Femur (tissue), 1 donor: Measurements from ENCODE around the gene LIMCH1.
"Not testable (repeated sequence)": the region's sequence is repeated elsewhere in the genome, so short reads cannot be mapped to it uniquely, and the experiment has no call there.

Source experiments
- DNase-seq: peaks from one replicate; pipeline ENCODE4 v3.0.0-alpha.2; 2017

Gene LIMCH1

GRCh38 chr4:41692717-41693345 is 154.9 kb downstream of the LIMCH1 start:
- DNase-seq, result peak; percentile 60

GRCh38 chr4:41693629-41694028 is 155.7 kb downstream of the LIMCH1 start:
- DNase-seq, result no peak

- no peak for DNase-seq
Measured at GRCh38 chr4:41696131-41696530, 158.2 kb downstream of the LIMCH1 start.

GRCh38 chr4:41696763-41697162 is 158.8 kb downstream of the LIMCH1 start:
- DNase-seq, result no peak

- DNase-seq, result no peak
Measured at GRCh38 chr4:41701983-41702382, 164.0 kb downstream of the LIMCH1 start.

GRCh38 chr4:41702770-41703169 is 164.8 kb downstream of the LIMCH1 start:
- no peak for DNase-seq

- no peak for DNase-seq
Measured at GRCh38 chr4:41703785-41704184, 165.8 kb downstream of the LIMCH1 start.

- no peak for DNase-seq
Measured at GRCh38 chr4:41709844-41710481, 172.0 kb downstream of the LIMCH1 start.

- DNase-seq, result not testable (repeated sequence)
Measured at GRCh38 chr4:41711654-41712053, 173.7 kb downstream of the LIMCH1 start.

- no peak for DNase-seq
Measured at GRCh38 chr4:41712425-41712824, 174.5 kb downstream of the LIMCH1 start.

GRCh38 chr4:41713768-41714167 is 175.8 kb downstream of the LIMCH1 start:
- DNase-seq, result no peak

- DNase-seq, result no peak
Measured at GRCh38 chr4:41714364-41715000, 176.5 kb downstream of the LIMCH1 start.

- DNase-seq, result no peak
Measured at GRCh38 chr4:41715155-41715554, 177.2 kb downstream of the LIMCH1 start.

- no peak for DNase-seq
Measured at GRCh38 chr4:41718907-41719306, 180.9 kb downstream of the LIMCH1 start.

- no peak for DNase-seq
Measured at GRCh38 chr4:41719417-41719816, 181.5 kb downstream of the LIMCH1 start.

- DNase-seq, result no peak
Measured at GRCh38 chr4:41722181-41722580, 184.2 kb downstream of the LIMCH1 start.

- DNase-seq, result no peak
Measured at GRCh38 chr4:41723286-41723685, 185.3 kb downstream of the LIMCH1 start.

GRCh38 chr4:41725254-41725653 is 187.3 kb downstream of the LIMCH1 start:
- DNase-seq, result no peak

- DNase-seq, result no peak
Measured at GRCh38 chr4:41727861-41728572, 190.1 kb downstream of the LIMCH1 start.

GRCh38 chr4:41728573-41728913 is 190.6 kb downstream of the LIMCH1 start:
- DNase-seq, result no peak

GRCh38 chr4:41731569-41732126 is 193.7 kb downstream of the LIMCH1 start:
- no peak for DNase-seq

- no peak for DNase-seq
Measured at GRCh38 chr4:41734371-41734770, 196.4 kb downstream of the LIMCH1 start.

GRCh38 chr4:41737491-41737890 is 199.5 kb downstream of the LIMCH1 start:
- DNase-seq, result not testable (repeated sequence)
